Right renal pelvis (tissue), 4 donors: ENCODE data around the gene NCKAP5L. TPM values are rescaled to one million over a fixed set of nuclear protein-coding genes. Genes with fewer than 3 reads are reported as not detected.
"Not testable (repeated sequence)": the region's sequence is repeated elsewhere in the genome, so short reads cannot be mapped to it uniquely, and the experiment has no call there.

Experiments used
- DNase-seq, 4 donors: peaks; one replicate each; pipeline ENCODE4 v3.0.0-alpha.2; 2013; ENCODE audit warnings: low read depth in 4 of 4, low spot score in 3 of 4, missing footprints in 1 of 4
- polyA plus RNA-seq, 4 donors: library from polyadenylated mRNA; unstranded; fragments of 120-200 nt; gene quantifications; one replicate each; pipeline ENCODE4 v1.2.1, GENCODE V29; 2013; ENCODE audit not compliant: insufficient read length in 4 of 4

Gene NCKAP5L
- polyA plus RNA-seq, 4 donors = 17.0 to 21.8 (median 17.4) TPM

DNA sequence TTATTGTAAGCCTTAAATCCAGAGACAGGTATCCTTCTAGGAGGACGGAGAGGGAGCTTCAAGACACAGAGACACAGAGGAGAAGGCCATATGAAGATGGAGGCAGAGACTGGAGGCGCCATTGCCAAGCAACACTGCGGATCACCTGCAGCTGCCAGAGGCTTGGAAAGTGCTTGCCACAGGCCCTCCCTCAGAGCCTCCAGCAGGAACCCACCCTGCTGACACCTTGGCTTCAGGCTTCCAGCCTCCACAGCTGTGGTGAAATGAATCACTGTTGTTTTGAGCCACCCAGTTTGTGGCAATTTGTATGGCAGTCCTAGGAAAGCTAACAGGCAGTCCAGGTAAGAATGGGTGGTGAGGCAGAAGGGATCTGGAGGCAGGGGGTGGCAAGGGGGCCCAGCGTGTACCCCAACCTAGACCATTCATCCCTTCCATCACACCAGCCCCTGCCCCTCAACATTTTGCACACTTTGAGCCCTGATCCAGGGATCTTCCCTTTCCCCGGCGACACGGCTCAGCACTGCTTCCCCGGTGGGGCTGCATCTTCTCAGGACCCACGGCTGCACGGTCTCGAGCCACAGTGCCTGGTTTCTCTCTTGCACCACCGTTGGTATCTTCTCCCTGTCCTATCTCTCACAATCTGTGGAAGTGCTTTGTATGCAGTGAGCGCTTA lies 37.0 kb upstream of the NCKAP5L start:
- DNase-seq = no peak

DNA sequence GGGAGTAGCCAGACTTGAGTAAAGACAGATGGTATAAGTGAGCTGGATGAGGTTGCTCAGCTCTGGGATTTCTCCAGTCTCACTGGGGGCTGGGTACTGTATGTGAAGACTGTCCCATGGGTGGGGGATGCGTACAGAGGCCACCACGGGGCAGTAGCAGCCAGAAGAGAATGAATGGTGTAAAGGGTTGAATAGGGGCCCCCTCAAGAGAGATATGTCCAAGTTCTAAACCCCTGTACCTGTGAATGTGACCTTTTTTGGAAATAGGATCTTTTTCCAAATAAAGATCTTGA lies 36.5 kb upstream of the NCKAP5L start:
- DNase-seq = no peak

DNA sequence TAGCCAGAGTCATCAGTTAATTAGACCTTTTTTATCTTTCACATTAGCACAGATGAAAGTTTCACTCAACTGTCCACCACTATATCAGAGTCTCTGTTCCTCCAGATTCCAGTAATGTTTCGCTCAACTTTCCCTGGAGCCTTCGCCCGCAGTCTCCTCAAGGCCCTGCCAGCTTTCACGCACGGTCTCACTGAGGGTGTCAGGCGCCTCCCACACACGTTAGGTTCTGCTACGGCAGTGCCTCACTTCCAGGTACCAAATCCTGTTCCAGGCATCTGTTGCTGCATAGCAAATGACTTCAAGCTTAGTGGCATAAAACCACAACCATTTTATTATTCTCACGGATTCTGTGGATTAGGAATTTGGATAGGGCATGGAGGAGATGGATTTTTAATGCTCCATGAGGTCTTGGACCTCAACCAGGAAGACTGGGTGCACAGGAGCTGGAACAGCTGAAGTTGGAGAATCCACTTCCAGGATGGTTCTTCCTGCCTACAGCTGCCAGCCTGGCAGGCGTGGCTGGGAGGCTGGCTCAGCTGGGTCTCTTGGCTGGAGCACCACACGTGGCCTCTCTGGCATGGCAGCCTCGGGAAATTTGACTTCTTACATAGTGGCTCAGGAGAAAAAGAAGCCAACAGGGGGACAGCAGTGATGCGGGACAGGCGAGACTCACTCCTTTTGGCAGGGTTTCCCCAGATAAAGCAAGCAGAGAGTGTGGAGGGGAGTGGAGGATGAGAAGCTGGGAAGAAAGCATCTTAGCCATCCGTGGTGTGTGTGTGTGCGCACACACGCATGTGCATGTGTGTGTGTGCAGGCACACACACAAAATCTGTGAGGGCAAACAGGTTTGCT lies 36.0 kb upstream of the NCKAP5L start:
- no peak for DNase-seq

- not testable (repeated sequence) for DNase-seq
Measured at GRCh38 chr12:49860921-49861320, 32.7 kb upstream of the NCKAP5L start.

DNA sequence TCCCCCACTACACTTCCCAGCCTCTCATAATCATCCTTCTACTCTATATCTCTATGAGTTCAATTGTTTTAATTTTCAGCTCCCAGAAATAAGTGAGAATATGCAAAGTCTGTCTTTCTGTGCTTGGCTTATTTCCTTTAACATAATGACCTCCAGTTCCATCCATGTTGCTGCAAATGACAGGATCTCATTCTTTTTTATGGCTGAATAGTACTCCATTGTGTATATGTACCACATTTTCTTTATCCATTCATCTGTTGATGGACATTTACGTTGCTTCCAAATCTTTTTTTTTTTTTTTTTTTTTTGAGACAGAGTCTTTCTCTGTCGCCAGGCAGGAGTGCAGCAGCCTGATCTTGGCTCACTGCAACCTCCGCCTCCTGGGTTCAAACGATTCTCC lies 27.7 kb upstream of the NCKAP5L start:
- not testable (repeated sequence) for DNase-seq

DNA sequence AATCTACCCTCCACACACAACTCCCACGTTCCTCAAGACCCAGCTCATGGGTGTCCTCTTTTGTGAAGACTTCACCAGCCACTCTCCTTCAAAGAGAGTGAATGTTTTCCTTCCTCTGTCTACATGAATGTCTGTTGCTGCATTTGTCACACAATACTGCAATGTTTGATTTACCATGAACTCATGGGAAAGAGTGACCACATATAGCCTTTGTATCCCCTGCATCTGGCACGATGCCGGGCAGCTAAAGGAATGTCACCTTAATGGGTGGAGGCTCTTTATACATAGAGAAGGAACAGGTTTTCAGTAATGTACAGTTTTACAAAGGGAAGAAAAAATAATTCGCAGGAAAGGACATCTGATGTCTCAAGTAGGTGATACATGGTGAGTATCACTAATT lies 26.8 kb upstream of the NCKAP5L start:
- DNase-seq = no peak

- DNase-seq = no peak
Measured at GRCh38 chr12:49853671-49854070, 25.5 kb upstream of the NCKAP5L start.

- no peak for DNase-seq
Measured at GRCh38 chr12:49847161-49847560, 18.9 kb upstream of the NCKAP5L start.

DNA sequence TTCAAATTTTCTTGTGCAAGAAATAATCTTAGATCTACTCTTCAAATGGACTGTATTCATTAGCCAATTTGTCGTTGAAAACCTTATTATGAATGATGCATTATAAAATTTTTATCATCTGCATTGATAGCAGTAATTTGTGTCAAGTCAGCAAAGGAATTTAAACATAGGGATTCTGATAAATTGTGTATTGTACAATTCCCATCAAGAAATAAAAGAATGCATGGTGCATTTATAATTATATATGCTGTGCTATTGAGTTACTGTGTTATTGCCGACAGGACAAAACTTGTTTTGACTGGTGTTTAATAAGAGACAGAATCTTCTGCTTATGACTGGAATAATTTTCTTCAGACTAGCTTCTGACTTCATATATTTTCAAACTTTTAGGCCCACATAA lies 17.8 kb upstream of the NCKAP5L start:
- no peak for DNase-seq

DNA sequence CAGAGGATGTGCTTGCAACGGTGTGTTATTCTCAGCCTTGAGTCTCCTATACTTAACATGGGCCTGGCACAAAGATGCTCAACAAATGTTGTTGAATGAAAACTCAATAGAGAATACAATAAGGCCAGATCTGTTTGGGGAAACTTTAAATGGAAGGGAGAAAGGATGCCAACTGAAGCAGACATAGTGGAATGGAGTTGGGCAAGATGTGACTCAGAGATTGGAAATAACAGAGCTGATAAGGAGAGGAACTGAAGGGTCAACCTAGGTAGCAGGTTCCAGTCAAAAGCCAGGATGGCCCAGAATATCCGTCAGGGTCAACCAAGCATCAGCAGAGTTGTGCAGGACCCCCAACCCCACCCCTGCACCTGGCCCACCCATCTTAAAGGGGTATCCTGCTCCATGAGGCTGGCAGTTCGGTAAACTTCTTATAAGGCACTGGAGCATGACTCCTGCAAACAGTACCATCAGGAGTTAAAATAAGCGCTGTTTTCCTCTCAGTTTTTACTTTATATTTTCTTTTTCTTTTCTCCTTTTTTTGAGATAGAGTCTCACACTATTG lies 15.7 kb upstream of the NCKAP5L start:
- no peak for DNase-seq

DNA sequence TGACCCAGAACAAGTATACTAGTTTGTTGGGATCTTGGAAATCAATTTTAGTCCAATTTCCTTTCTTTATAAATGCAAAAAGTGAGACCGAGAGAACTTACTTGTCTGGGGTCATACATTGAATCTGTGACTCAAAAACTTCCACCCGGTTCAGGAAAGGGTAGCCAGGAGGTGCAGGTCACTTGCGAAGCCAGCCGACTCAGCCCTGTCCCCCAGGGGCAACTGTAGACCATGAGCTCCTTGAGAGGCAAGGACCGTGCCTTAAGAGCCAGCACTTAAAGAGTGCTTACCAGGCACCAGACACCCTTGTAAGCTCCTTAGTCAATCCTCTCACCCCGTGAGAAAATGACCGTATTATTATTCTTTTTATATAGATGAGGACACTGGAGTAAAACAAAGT lies 15.2 kb upstream of the NCKAP5L start:
- no peak for DNase-seq

- DNase-seq = peak in 3 of 4 donors; percentile 68 to 81 (median 80)
Measured at GRCh38 chr12:49842519-49843352, 14.5 kb upstream of the NCKAP5L start, which contains the start of gene BCDIN3D. Gene BCDIN3D, minus strand, starts transcription at chr12:49843106. Its CDS starts 19 bp downstream, at chr12:49843087.

DNA sequence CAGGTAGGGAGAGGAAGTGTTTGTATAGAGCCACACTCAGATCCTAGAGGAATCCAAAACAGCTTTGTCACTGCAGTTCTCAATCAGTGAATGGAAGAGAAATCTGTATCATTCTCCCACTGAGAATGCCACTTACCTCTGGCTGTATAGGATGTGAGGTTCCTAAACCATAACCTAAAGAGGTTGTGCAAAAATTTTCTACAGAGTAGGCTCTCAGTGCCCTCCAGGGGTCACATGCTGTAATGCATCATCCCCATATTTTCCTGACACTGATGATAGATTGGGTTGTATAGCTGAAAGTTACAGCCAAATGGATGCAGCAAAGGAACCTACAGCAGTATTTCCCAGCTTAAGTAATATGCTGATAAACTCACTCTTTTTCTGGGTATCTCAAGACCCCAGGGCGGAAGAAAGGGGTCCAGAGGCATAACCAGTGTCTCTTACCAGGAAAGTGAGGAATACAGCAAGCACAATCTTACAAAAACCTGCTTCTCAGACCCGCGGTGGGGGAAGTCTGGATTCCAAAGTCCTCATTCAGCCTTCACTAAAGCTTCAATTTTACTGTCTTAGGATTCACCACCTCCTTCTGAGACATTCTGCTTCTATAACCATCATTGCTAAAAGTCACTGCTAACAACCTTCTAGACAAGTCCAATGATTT lies 10.9 kb upstream of the NCKAP5L start:
- no peak for DNase-seq

DNA sequence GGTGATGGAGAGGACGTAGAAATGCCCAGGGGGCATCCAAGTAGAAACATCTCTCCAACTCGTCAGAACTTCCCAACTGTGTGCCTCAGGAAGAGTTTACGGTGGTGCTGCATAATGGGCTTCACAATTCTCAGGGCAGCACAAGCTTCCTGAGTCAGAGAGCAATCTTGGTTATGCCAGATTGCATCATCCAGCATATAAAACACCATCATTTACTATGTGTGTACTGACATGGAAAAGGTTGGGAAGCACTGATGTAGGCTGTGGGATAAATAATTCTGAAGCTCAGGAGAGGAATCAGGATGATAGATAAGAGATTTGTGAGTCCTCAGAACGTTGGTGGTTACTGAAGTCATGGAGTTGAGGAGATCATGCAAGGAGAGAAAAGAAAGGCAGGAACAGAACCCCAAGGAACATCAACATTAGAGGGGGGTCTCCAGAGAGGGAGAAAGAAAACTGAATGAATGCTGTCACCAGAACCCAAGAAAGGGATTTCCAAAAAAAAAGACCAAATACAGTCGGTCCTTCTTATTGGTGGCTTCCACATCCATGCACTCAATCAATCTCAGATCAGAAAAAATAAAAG lies 4.7 kb upstream of the NCKAP5L start:
- DNase-seq = no peak

DNA sequence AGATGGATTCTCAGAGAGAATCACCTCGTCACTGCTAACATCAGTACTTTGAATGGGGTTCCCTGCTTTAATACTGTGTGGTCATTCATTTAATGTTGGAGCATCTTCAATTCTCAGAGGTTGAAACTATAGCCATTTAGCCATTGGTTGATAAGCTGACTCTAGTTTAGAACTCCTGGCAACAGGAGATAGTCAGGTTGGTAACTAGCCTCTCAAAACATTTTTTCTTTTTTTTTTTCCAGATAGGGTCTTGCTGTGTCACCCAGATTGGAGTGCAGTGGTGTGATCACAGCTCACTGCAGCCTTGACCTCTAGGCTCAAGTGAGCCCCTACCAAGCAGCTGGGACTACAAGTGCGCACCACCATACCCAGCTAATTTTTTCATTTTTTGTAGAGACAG lies 3.5 kb upstream of the NCKAP5L start:
- no peak for DNase-seq

- DNase-seq = no peak
Measured at GRCh38 chr12:49827401-49828099, 663 bp downstream of the NCKAP5L start.

- DNase-seq = no peak
Measured at GRCh38 chr12:49827051-49827400, 1.2 kb downstream of the NCKAP5L start.

DNA sequence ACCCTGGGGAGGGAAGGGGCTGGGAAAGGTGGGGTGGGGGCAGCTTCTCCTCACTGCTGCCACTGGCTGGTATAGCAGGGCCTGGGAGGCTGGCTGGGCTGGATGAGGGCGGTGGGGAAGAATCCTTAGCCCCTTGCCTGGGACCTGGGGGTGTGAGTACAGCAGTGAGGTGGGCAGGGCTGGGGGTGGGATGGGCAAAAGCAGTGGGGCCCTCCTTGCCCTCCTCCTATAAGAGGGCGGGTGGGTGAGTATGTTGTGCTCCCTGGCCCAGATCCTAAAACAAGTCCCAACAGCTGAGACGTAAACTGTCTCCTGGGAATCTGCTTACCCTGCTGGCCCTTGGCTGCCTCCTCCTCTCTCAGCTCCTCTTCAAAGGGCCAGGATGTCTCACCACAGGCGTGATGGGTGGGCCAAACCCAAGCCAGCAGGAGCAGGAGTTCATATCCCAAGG lies 2.2 kb downstream of the NCKAP5L start:
- no peak for DNase-seq

- DNase-seq = no peak
Measured at GRCh38 chr12:49825360-49825970, 2.7 kb downstream of the NCKAP5L start.
